H9 (cell line): ENCODE measurements around the gene SLC17A9. TPM values are rescaled to one million over a fixed set of nuclear protein-coding genes. Genes with fewer than 3 reads are reported as not detected.
A peak's percentile ranks its signal among the peaks of the same experiment; 100 is the strongest.

Experiments used
- DNase-seq: peaks from one replicate; pipeline ENCODE4 v3.0.0-alpha.2; 2017
- H2AFZ ChIP-seq: one replicate; pipeline ENCODE4 v1.6.1; 2013; ENCODE audit warnings: mild to moderate bottlenecking, low read length, control low read depth, moderate library complexity
- H2AK5ac ChIP-seq: 2 replicates; pipeline ENCODE4 v1.6.1; 2013; ENCODE audit warnings: low read length, control low read depth, mixed read lengths; ENCODE audit not compliant: insufficient read length
- H2BK120ac ChIP-seq: one replicate; pipeline ENCODE4 v1.6.1; 2013; ENCODE audit warnings: low read depth, mild to moderate bottlenecking, low read length, control low read depth, inconsistent platforms; ENCODE audit not compliant: poor library complexity, severe bottlenecking
- H2BK12ac ChIP-seq: 2 replicates; pipeline ENCODE4 v1.6.1; 2013; ENCODE audit warnings: low read length, control low read depth, mixed read lengths, low read depth; ENCODE audit not compliant: insufficient read length
- H2BK15ac ChIP-seq: 2 replicates; pipeline ENCODE4 v1.6.1; 2013; ENCODE audit warnings: low read depth, low read length, control low read depth
- H2BK20ac ChIP-seq: one replicate; pipeline ENCODE4 v1.6.1; 2013; ENCODE audit warnings: low read depth, mild to moderate bottlenecking, low read length, control low read depth, inconsistent platforms; ENCODE audit not compliant: poor library complexity, severe bottlenecking
- H2BK5ac ChIP-seq: 2 replicates; pipeline ENCODE4 v1.6.1; 2013; ENCODE audit warnings: low read length, control low read depth, mixed read lengths; ENCODE audit not compliant: insufficient read length
- H3K14ac ChIP-seq: 2 replicates; pipeline ENCODE4 v1.6.1; 2013; ENCODE audit warnings: low read length, control low read depth; ENCODE audit not compliant: insufficient read depth
- H3K18ac ChIP-seq: 2 replicates; pipeline ENCODE4 v1.6.1; 2013; ENCODE audit warnings: low read depth, mild to moderate bottlenecking, mixed read lengths, low read length, control low read depth; ENCODE audit not compliant: insufficient read length
- H3K23ac ChIP-seq: 2 replicates; pipeline ENCODE4 v1.6.1; 2013; ENCODE audit warnings: low read length, control low read depth, mixed read lengths, low read depth; ENCODE audit not compliant: insufficient read length
- H3K23me2 ChIP-seq: 2 replicates; pipeline ENCODE4 v1.6.1; 2013; ENCODE audit warnings: low read depth, mild to moderate bottlenecking, mixed read lengths, low read length, control low read depth; ENCODE audit not compliant: insufficient read length, poor library complexity, severe bottlenecking
- H3K27ac ChIP-seq: 2 replicates; pipeline ENCODE4 v1.5.1; 2013; ENCODE audit warnings: low read length, control low read depth, mixed read lengths, low read depth; ENCODE audit not compliant: insufficient read length
- H3K27me3 ChIP-seq: 2 replicates; pipeline ENCODE4 v1.6.1; 2013; ENCODE audit warnings: low read length, control low read depth, inconsistent platforms; ENCODE audit not compliant: insufficient read depth
- H3K4ac ChIP-seq: 2 replicates; pipeline ENCODE4 v1.6.1; 2013; ENCODE audit warnings: low read depth, mild to moderate bottlenecking, control low read depth, inconsistent platforms, low read length, moderate library complexity
- H3K4me1 ChIP-seq: 2 replicates; pipeline ENCODE4 v1.6.1; 2013; ENCODE audit warnings: low read length, control low read depth, inconsistent platforms; ENCODE audit not compliant: insufficient read depth
- H3K4me2 ChIP-seq: 2 replicates; pipeline ENCODE4 v1.6.1; 2013; ENCODE audit warnings: low read length, control low read depth, mixed read lengths; ENCODE audit not compliant: insufficient read length, insufficient read depth
- H3K56ac ChIP-seq: 2 replicates; pipeline ENCODE4 v1.6.1; 2013; ENCODE audit warnings: low read depth, mild to moderate bottlenecking, mixed read lengths, low read length, control low read depth; ENCODE audit not compliant: insufficient read length
- H3K79me1 ChIP-seq: 2 replicates; pipeline ENCODE4 v1.6.1; 2013; ENCODE audit warnings: low read depth, mild to moderate bottlenecking, moderate library complexity, low read length, control low read depth, inconsistent platforms; ENCODE audit not compliant: insufficient read depth, poor library complexity, severe bottlenecking
- H3K79me2 ChIP-seq: 2 replicates; pipeline ENCODE4 v1.6.1; 2013; ENCODE audit warnings: low read length, control low read depth, inconsistent platforms; ENCODE audit not compliant: insufficient read depth
- H3K9ac ChIP-seq: 2 replicates; pipeline ENCODE4 v1.6.1; 2013; ENCODE audit warnings: low read length, control low read depth, mixed read lengths; ENCODE audit not compliant: insufficient read length; ENCODE audit errors: extremely low read depth
- H3K9me3 ChIP-seq: one replicate; pipeline ENCODE4 v1.6.1; 2013; ENCODE audit warnings: low read depth, low read length, inconsistent platforms; ENCODE audit not compliant: control insufficient read depth
- H3T11ph ChIP-seq: one replicate; pipeline ENCODE4 v1.6.1; 2013; ENCODE audit warnings: mild to moderate bottlenecking, low read length, control low read depth, inconsistent platforms
- H4K20me1 ChIP-seq: one replicate; pipeline ENCODE4 v1.6.1; 2013; ENCODE audit not compliant: control insufficient read depth, insufficient read length, insufficient read depth
- H4K5ac ChIP-seq: 2 replicates; pipeline ENCODE4 v1.6.1; 2013; ENCODE audit warnings: low read depth, mild to moderate bottlenecking, mixed read lengths, low read length, control low read depth; ENCODE audit not compliant: insufficient read length
- H4K8ac ChIP-seq: replicated peaks from 2 replicates; pipeline ENCODE4 v1.6.1; 2013; ENCODE audit warnings: low read length, control low read depth, mixed read lengths, low read depth; ENCODE audit not compliant: insufficient read length
- H4K91ac ChIP-seq: 2 replicates; pipeline ENCODE4 v1.6.1; 2013; ENCODE audit warnings: low read depth, mild to moderate bottlenecking, moderate library complexity, mixed read lengths, low read length, control low read depth; ENCODE audit not compliant: insufficient read length
- H3K27ac Mint-ChIP-seq, 3 experiments: 2 replicates in 2 of 3; 3 replicates in 1 of 3; pipeline ENCODE4 v1.8.0; 2020 to 2021; ENCODE audit warnings: mixed read lengths in 3 of 3, mild to moderate bottlenecking in 1 of 3, moderate library complexity in 1 of 3
- H3K27me3 Mint-ChIP-seq: 2 replicates; pipeline ENCODE4 v1.8.0; 2021; ENCODE audit warnings: low read depth, mild to moderate bottlenecking, moderate library complexity, mixed read lengths
- H3K36me3 Mint-ChIP-seq, 3 experiments: 2 replicates in 2 of 3; 3 replicates in 1 of 3; pipeline ENCODE4 v1.8.0; 2020 to 2021; ENCODE audit warnings: low read depth in 3 of 3, mixed read lengths in 3 of 3; ENCODE audit not compliant: insufficient read depth in 1 of 3
- H3K4me1 Mint-ChIP-seq, 2 experiments: 2 replicates each; pipeline ENCODE4 v1.8.0; 2020; ENCODE audit warnings: mixed read lengths in 2 of 2
- H3K4me3 Mint-ChIP-seq, 2 experiments: 2 replicates in 1 of 2; 3 replicates in 1 of 2; pipeline ENCODE4 v1.8.0; 2020 to 2021; ENCODE audit warnings: mild to moderate bottlenecking in 2 of 2, mixed read lengths in 2 of 2, moderate library complexity in 1 of 2
- H3K9me3 Mint-ChIP-seq, 2 experiments: 2 replicates in 1 of 2; 3 replicates in 1 of 2; pipeline ENCODE4 v1.8.0; 2020; ENCODE audit warnings: mild to moderate bottlenecking in 2 of 2, mixed read lengths in 2 of 2, moderate library complexity in 1 of 2
- CTCF ChIP-seq: fragments of 200-600 bp; sonication (generic); conservative IDR thresholded peaks from 3 replicates; pipeline ENCODE4 v1.8.0; 2021; ENCODE audit warnings: antibody characterized with exemption, mild to moderate bottlenecking
- WGBS: extraction: QIAGEN DNeasy Blood & Tissue Kit; methylation state at CpG from one replicate; pipeline ENCODE4 v1.1.7; 2013; ENCODE audit warnings: missing lambda C conversion rate, low lambda C conversion rate, mixed read lengths; ENCODE audit not compliant: insufficient read length; ENCODE audit errors: extremely low coverage; 5-methylcytosine and 5-hydroxymethylcytosine counted together
- total RNA-seq: library from RNA; stranded (reverse); gene quantifications from 2 replicates; pipeline ENCODE4 v1.2.1, GENCODE V29; 2021

SLC17A9 gene
- total RNA-seq, 1 experiment from 2014 or later, result 20.9 TPM

- Histone ChIP-seq H3K23me2 (peaks cover 16% of the 10 kb centered on the region), H3K27ac (no peak overlapping the region), H2AK5ac (no peak overlapping the region), H2AFZ (no peak overlapping the region), H3K56ac (no peak overlapping the region), H2BK15ac (no peak overlapping the region), H2BK12ac (no peak overlapping the region), H2BK20ac (no peak overlapping the region), H4K91ac (no peak overlapping the region), H3K4ac (no peak overlapping the region), H3K14ac (no peak overlapping the region), H3K79me2 (no peaks in the 10 kb centered on the region), H2BK5ac (no peak overlapping the region), H3K9me3 (no peaks in the 10 kb centered on the region), H4K5ac (no peak overlapping the region), H3T11ph (no peak overlapping the region), H3K18ac (no peak overlapping the region), H2BK120ac (no peak overlapping the region), H3K4me1 (peaks cover 2% of the 10 kb centered on the region; the same call in 1 of the 2 replicates), H4K8ac (no peak overlapping the region), H4K20me1 (no peaks in the 10 kb centered on the region), H3K4me2 (peak overlapping the region; percentile 13), H3K9ac (no peak overlapping the region), H3K27me3 (peaks cover 59% of the 10 kb centered on the region), H3K79me1 (no peaks in the 10 kb centered on the region), H3K23ac (no peak overlapping the region)
- TF ChIP-seq CTCF, result no peak
- no CpG with 5 or more reads among the region's 24 CpGs for WGBS
- no peak for DNase-seq
- H3K36me3 Mint-ChIP-seq, result 0 out of 7 replicates have a peak, but pooled peaks cover 0 to under 1% (median 0%) of the 10 kb centered on the region in 3 experiments
- peaks cover 91% of the 10 kb centered on the region for H3K27me3 Mint-ChIP-seq
- H3K4me3 Mint-ChIP-seq, result peak overlapping the region; percentile 31 to 51; a peak in 4 of 5 replicates
- H3K9me3 Mint-ChIP-seq, result peaks cover 2 to 6% of the 10 kb centered on the region in 2 experiments; a peak in 2 of 5 replicates
- H3K27ac Mint-ChIP-seq, result no peak overlapping the region
- peaks cover 24 to 35% of the 10 kb centered on the region in 2 experiments for H3K4me1 Mint-ChIP-seq
Observed at GRCh38 chr20:63007360-63007645, 54.8 kb downstream of the SLC17A9 start.
